NCI-H524 treated with DMSO at 0.1 percent for 48 hours (cell line): Measurements from ENCODE around the gene ITGB2.

ENCODE experiments used
- DNase-seq: peaks from one replicate; lab custom pipeline; 2025; lab: John Stamatoyannopoulos, UW

The ITGB2 gene

GRCh38 chr21:44897326-44898010 lies 23.2 kb downstream of the ITGB2 start:
- DNase-seq = no peak

GRCh38 chr21:44896561-44897286 lies 24.0 kb downstream of the ITGB2 start:
- no peak for DNase-seq

- no peak for DNase-seq
Observed at GRCh38 chr21:44895859-44896258, 24.8 kb downstream of the ITGB2 start.

GRCh38 chr21:44894687-44895302 lies 25.9 kb downstream of the ITGB2 start:
- no peak for DNase-seq

GRCh38 chr21:44893948-44894656 lies 26.6 kb downstream of the ITGB2 start:
- DNase-seq = no peak

- DNase-seq = no peak
Observed at GRCh38 chr21:44893278-44893556, 27.5 kb downstream of the ITGB2 start.

- no peak for DNase-seq
Observed at GRCh38 chr21:44892536-44893277, 28.0 kb downstream of the ITGB2 start.

- no peak for DNase-seq
Observed at GRCh38 chr21:44892095-44892494, 28.6 kb downstream of the ITGB2 start.

GRCh38 chr21:44891631-44892031 lies 29.1 kb downstream of the ITGB2 start:
- no peak for DNase-seq

GRCh38 chr21:44890961-44891541 lies 29.6 kb downstream of the ITGB2 start:
- no peak for DNase-seq

GRCh38 chr21:44890338-44890931 lies 30.3 kb downstream of the ITGB2 start:
- DNase-seq = no peak

- DNase-seq = no peak
Observed at GRCh38 chr21:44889625-44890337, 30.9 kb downstream of the ITGB2 start.

- DNase-seq = no peak
Observed at GRCh38 chr21:44888581-44889550, 31.8 kb downstream of the ITGB2 start.

GRCh38 chr21:44887807-44888580 lies 32.7 kb downstream of the ITGB2 start:
- no peak for DNase-seq

- DNase-seq = no peak
Observed at GRCh38 chr21:44887126-44887806, 33.4 kb downstream of the ITGB2 start.

GRCh38 chr21:44886113-44887075 lies 34.3 kb downstream of the ITGB2 start:
- no peak for DNase-seq

GRCh38 chr21:44885615-44886014 lies 35.1 kb downstream of the ITGB2 start:
- DNase-seq = no peak
